Femur (tissue), 1 donor: Measurements from ENCODE around the gene SOCS4.
"Not testable (repeated sequence)": the region's sequence is repeated elsewhere in the genome, so short reads cannot be mapped to it uniquely, and the experiment has no call there.

Source experiments
- DNase-seq: peaks from one replicate; pipeline ENCODE4 v3.0.0-alpha.2; 2017

The SOCS4 gene

DNA sequence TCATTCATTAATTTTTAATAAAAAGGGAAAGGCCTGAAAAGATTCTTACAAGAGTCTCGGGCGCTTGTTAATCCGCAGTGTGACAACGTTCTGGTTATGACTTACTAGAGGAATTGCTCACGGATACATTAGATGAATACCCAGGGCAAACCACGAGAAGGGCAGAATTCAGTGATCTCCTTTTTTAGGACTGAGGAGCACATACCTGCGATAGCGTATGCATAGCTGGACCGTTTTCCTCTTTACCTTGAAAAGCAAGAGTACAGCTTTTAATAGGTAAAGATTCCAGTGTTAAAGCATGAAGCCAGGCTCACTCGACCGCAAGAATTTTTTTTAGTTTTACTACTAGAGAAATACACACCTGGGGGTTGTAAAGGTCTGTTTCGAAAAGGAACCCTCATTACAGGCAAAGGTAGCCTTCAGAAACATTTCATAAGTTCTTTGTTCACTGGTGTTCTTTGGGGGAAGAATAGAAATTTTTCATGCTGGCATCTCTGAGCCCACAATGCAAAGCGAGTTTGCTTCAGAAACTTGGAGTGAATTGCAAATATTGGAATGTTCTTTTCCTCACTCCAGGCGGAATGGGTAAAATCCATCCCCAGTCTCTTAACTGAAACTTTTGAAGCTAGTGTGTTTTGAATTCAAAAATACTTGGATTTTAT lies 25.4 kb downstream of the SOCS4 start:
- DNase-seq: no peak

DNA sequence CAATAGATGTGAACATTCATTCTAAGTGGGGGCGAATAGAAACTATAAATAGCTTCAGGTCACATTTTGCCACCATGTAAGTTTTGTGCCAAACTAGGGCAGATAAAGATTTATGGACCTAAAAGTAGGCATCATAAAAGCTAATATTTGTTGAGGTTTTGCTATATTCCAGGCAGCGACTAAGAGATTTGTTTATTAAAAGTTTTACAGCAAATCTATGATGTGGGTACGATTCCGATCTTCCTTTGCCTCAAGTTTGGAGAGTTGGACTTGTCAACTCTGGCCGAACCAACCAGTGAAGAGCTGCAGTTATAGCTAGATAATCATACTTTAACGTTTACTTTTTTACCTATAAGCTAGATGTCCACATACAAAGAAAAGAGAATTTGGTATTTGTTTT lies 26.0 kb downstream of the SOCS4 start:
- DNase-seq: no peak

GRCh38 chr14:55053500-55053899 lies 26.5 kb downstream of the SOCS4 start:
- no peak for DNase-seq

- DNase-seq: no peak
These were observed 27.1 kb downstream of the SOCS4 start for GRCh38 chr14:55054098-55054497.

DNA sequence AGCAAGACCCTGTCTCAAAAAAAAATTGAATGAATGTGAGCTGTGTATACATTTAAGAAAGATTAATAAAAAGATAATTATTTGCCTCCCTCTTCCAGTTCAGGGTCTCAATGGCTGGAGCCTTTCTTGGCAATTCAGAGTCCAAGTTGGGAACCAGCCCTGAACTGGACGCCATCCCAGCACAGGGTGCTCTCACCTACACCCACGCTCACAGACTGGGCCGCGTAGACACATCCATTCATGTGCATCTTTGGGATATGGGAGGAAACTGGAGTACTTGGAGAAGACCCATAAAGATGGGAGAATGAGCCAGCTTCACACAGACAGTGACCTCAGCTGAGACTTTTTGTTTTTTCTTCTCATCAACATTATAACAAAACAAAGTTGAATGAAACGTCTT lies 30.9 kb downstream of the SOCS4 start:
- no peak for DNase-seq

GRCh38 chr14:55059333-55059732 lies 32.3 kb downstream of the SOCS4 start:
- DNase-seq: no peak

DNA sequence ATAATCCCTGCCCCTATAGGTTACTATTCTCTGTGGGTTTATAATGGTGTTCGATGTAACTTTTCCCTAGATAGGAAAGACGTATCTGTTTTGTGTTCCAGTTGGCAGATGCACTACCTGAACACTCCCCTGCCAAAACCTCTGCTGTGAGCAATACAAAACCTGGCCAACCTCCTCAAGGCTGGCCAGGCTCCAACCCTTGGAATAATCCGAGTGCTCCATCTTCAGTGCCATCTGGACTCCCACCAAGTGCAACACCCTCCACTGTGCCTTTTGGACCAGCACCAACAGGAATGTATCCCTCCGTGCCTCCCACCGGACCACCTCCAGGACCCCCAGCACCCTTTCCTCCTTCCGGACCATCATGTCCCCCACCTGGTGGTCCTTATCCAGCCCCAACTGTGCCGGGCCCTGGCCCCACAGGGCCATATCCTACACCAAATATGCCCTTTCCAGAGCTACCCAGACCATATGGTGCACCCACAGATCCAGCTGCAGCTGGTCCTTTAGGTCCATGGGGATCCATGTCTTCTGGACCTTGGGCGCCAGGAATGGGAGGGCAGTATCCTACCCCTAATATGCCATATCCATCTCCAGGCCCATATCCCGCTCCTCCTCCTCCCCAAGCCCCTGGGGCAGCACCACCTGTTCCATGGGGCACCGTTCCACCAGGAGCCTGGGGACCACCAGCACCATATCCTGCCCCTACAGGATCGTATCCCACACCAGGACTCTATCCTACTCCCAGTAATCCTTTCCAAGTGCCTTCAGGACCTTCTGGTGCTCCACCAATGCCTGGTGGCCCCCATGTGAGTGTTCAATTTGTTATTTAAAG lies 35.7 kb downstream of the SOCS4 start:
- DNase-seq: no peak

GRCh38 chr14:55064896-55065295 lies 37.9 kb downstream of the SOCS4 start:
- not testable (repeated sequence) for DNase-seq

DNA sequence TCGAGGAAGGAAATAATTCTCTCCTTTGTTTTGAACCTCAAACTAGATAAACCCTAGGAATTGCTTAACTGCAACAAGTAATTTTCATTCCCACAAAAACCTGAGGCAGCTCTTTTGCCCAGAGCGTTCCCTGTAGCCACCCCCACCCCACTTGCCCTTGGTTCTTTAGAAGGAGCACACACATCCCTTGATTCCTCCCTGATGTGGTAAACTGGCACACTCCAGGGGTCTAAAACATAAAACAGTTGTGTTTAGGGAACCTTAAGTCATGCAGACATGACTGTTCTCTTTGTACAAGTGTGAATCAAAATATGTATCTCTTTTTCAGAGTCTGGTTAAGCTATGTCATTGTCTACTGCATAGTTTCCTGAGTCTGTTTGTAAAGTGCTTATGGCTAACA lies 38.4 kb downstream of the SOCS4 start:
- DNase-seq: no peak

GRCh38 chr14:55066223-55066622 lies 39.2 kb downstream of the SOCS4 start:
- DNase-seq: no peak

GRCh38 chr14:55070981-55071411 lies 44.0 kb downstream of the SOCS4 start:
- DNase-seq: no peak

GRCh38 chr14:55071870-55072640 lies 45.0 kb downstream of the SOCS4 start:
- DNase-seq: peak; percentile 74

DNA sequence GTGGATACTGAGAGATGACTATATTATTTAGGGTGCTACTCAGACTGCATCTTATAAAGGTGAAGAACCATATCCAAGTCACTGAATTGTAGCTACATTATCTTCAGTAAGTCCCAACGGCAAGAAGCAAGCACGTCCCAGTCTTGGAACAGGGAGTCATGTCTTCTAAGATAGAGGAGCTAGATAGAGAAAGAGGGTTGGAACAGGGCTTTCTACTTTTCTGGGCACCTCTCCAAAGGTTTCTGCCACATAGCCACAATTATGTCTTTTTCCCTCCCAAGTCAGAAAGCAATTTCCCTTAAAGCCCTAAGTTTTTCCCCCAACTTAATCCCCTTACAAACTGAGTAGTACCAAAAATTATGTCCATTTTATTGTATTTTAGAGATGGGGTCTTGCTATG lies 46.8 kb downstream of the SOCS4 start:
- no peak for DNase-seq

- DNase-seq: no peak
These were observed 47.6 kb downstream of the SOCS4 start for GRCh38 chr14:55074662-55075061.

- no peak for DNase-seq
These were observed 48.7 kb downstream of the SOCS4 start for GRCh38 chr14:55075628-55076175.

GRCh38 chr14:55077170-55078151 lies 50.4 kb downstream of the SOCS4 start:
- peak; percentile 59 for DNase-seq

GRCh38 chr14:55079961-55080360 lies 52.9 kb downstream of the SOCS4 start:
- not testable (repeated sequence) for DNase-seq

GRCh38 chr14:55084401-55085059 lies 57.5 kb downstream of the SOCS4 start:
- DNase-seq: no peak

- DNase-seq: no peak
These were observed 58.1 kb downstream of the SOCS4 start for GRCh38 chr14:55085060-55085660.

GRCh38 chr14:55086938-55087337 lies 59.9 kb downstream of the SOCS4 start:
- no peak for DNase-seq

GRCh38 chr14:55088356-55088755 lies 61.3 kb downstream of the SOCS4 start:
- DNase-seq: no peak
